ENCODE data around the gene KCNK16. TPM values are rescaled to one million over a fixed set of nuclear protein-coding genes. Genes with fewer than 3 reads are reported as not detected.

KCNK16 gene
- total and polyA plus RNA-seq, 2 of the 8 experiments (the other 6 are each of a cell fraction or from before 2014, with no cell fraction given): not detected

DNA sequence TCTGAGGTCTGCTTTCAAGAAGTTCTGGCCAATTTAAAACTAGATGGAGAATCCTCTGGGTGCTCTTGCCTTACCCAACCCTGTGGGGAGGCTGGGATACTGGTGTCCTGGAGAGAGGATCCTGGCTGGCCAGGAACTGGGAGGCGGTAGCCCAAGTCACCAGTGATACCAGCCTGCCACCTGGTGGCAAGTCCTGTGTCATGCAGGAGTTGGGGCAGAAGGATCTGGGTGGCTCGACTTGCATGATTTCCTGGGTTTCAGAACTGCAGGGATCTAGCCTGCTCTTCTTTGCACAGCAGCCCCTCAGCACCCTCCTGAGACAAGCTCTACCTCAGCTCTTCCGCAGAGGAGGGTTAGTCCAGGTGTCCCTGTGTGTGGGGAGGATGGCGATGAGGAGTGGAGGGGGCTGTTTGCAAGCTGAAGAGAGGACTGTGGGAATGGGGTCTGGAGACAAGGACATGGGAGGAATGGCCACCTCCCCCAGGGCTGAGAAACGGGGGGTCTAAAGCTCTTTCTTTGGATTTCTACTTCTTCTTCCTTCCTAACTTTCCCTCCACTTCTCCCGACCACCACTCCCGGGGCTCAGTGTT is 12.5 kb downstream of the KCNK16 start:
- no peak overlapping the region for H3K56ac ChIP-seq (replicated peaks; ENCODE audit: insufficient read length, low read depth, low read length)
- no peak overlapping the region for H3K4me3 ChIP-seq (ENCODE audit: extremely low read depth in 1 of 4, insufficient read depth in 2 of 4, low read depth in 3 of 4, low read length in 4 of 4)
- H3K23ac ChIP-seq (ENCODE audit: insufficient read length): no peak overlapping the region
- no peak overlapping the region for H3K27ac ChIP-seq (ENCODE audit: low read depth, low read length)
- no peaks in the 10 kb centered on the region for H3K36me3 ChIP-seq (ENCODE audit: control insufficient read depth in 2 of 4, insufficient read depth in 4 of 4, low read length in 3 of 4)
- H3K14ac ChIP-seq (ENCODE audit: insufficient read length): no peak overlapping the region
- no peaks in the 10 kb centered on the region for H3K9me3 ChIP-seq (ENCODE audit: insufficient read depth in 2 of 2, low read depth in 1 of 2, low read length in 1 of 2)
- H2BK120ac ChIP-seq (replicated peaks; ENCODE audit: low read depth, low read length): no peak overlapping the region
- H3K4me1 ChIP-seq (replicated peaks in 1 of 4; ENCODE audit: control insufficient read depth in 3 of 4, insufficient read depth in 4 of 4, low read length in 3 of 4): peaks cover 0 to 5% (median 3%) of the 10 kb centered on the region in 4 experiments; a peak in 4 of 7 replicates
- H4K8ac ChIP-seq (ENCODE audit: extremely low read depth, insufficient read depth, low read length): no peak overlapping the region
- H2AK5ac ChIP-seq (ENCODE audit: low read depth, low read length): no peak overlapping the region
- H3K9ac ChIP-seq (replicated peaks in 1 of 4; ENCODE audit: extremely low read depth in 1 of 4, low read depth in 3 of 4, low read length in 3 of 4): no peak overlapping the region
- FAIRE-seq (peak; percentile 95), DNase-seq (ENCODE audit: low read depth in 1 of 2, low spot score in 2 of 2) (peak; percentile 53 to 92)
- H4K5ac ChIP-seq (ENCODE audit: insufficient read length, low read depth, low read length): no peak overlapping the region
- H2BK20ac ChIP-seq (ENCODE audit: low read length): no peak overlapping the region
- H2BK5ac ChIP-seq (ENCODE audit: low read depth, low read length): no peak overlapping the region
- H2BK15ac ChIP-seq (ENCODE audit: low read length): 0 out of 2 replicates have a peak overlapping the region, but pooled peaks have one; percentile 19
- H3K23me2 ChIP-seq (ENCODE audit: low read depth, low read length): peaks cover 12% of the 10 kb centered on the region; the same call in 1 of the 2 replicates
- no peak overlapping the region for H4K91ac ChIP-seq (replicated peaks; ENCODE audit: insufficient read length, low read length)
- CTCF ChIA-PET (ENCODE audit: partially characterized antibody): interaction anchor here (0.6 to 47.4 kb wide), 51 partner anchors 9 to 1057 kb away, joined by 3 to 1738 read pairs (median 4); partner anchors contain the start of genes KCNK16, KCNK5 and SAYSD1
- no peaks in the 10 kb centered on the region for H3K79me1 ChIP-seq (ENCODE audit: low read depth, low read length)
- H3K79me2 ChIP-seq (ENCODE audit: control insufficient read depth in 1 of 2, insufficient read depth in 2 of 2, low read length in 2 of 2): no peaks in the 10 kb centered on the region
- H3K18ac ChIP-seq (ENCODE audit: extremely low read depth, low read length): no peak overlapping the region; the same call in 1 of the 2 replicates
- H2BK12ac ChIP-seq (ENCODE audit: low read depth, low read length): no peak overlapping the region
- H3K4me2 ChIP-seq (ENCODE audit: insufficient read depth in 1 of 2, low read depth in 2 of 2, low read length in 2 of 2): no peak overlapping the region
- no peak overlapping the region for H3K4ac ChIP-seq (replicated peaks; ENCODE audit: insufficient read length, low read depth, low read length)
- POLR2A ChIA-PET (ENCODE audit: partially characterized antibody): interaction anchor here (2.4 kb wide), 1 partner anchor 144 kb away, joined by 5 read pairs; no protein-coding TSS in a partner anchor
- no peak overlapping the region for H2AFZ ChIP-seq (ENCODE audit: low read length)
- WGBS, 2 experiments (ENCODE audit: extremely low coverage in 1 of 2, insufficient coverage in 1 of 2, insufficient read length in 1 of 2, insufficient replicate concordance in 2 of 2, low coverage in 1 of 2, low lambda C conversion rate in 2 of 2, missing lambda C conversion rate in 1 of 2): 41% methylated on average over 7 of the region's 7 CpGs; no CpG with 5 or more reads in 1 of the 2 experiments
- peaks cover 0 to 2% of the 10 kb centered on the region in 2 experiments for H4K20me1 ChIP-seq (replicated peaks in 1 of 2; ENCODE audit: control insufficient read depth in 1 of 2, insufficient read depth in 2 of 2, low read length in 2 of 2)
- peaks cover 21 to 43% (median 38%) of the 10 kb centered on the region in 4 experiments for H3K27me3 ChIP-seq (replicated peaks in 1 of 4; ENCODE audit: control insufficient read depth in 3 of 4, extremely low read depth in 1 of 4, insufficient read depth in 3 of 4, low read length in 3 of 4)
- TF ChIP-seq, protein P1, sequence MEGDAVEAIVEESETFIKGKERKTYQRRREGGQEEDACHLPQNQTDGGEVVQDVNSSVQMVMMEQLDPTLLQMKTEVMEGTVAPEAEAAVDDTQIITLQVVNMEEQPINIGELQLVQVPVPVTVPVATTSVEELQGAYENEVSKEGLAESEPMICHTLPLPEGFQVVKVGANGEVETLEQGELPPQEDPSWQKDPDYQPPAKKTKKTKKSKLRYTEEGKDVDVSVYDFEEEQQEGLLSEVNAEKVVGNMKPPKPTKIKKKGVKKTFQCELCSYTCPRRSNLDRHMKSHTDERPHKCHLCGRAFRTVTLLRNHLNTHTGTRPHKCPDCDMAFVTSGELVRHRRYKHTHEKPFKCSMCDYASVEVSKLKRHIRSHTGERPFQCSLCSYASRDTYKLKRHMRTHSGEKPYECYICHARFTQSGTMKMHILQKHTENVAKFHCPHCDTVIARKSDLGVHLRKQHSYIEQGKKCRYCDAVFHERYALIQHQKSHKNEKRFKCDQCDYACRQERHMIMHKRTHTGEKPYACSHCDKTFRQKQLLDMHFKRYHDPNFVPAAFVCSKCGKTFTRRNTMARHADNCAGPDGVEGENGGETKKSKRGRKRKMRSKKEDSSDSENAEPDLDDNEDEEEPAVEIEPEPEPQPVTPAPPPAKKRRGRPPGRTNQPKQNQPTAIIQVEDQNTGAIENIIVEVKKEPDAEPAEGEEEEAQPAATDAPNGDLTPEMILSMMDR (IDR thresholded peaks at IDR 0.05; ENCODE audit: control extremely low read depth in 1 of 3, insufficient read depth in 1 of 3, low read depth in 1 of 3, low read length in 3 of 3): peak in 2 of 3 experiments; percentile 97 to 99; a peak in 3 of 4 replicates
- no peak for TF ChIP-seq SP1 (IDR thresholded peaks at IDR 0.05; ENCODE audit: low read depth, low read length)
- TF ChIP-seq RAD21 (IDR thresholded peaks at IDR 0.05 in 1 of 2, conservative IDR thresholded peaks at IDR 0.05 in 1 of 2; ENCODE audit: low read depth in 2 of 2, low read length in 2 of 2): peak; percentile 99 to 100
- no peak for TF ChIP-seq CBX8 (IDR thresholded peaks at IDR 0.05; ENCODE audit: borderline replicate concordance, low read depth, low read length)
- TF ChIP-seq EZH2 (IDR thresholded peaks at IDR 0.05; ENCODE audit: low read depth, low read length, severe bottlenecking): peak; percentile 30
- TF ChIP-seq SIRT6 (IDR thresholded peaks at IDR 0.05; ENCODE audit: low read length): no peak
- no peak for TF ChIP-seq TBP (IDR thresholded peaks at IDR 0.05; ENCODE audit: low read depth, low read length)
- no peak for TF ChIP-seq HDAC6 (IDR thresholded peaks at IDR 0.05; ENCODE audit: low read depth, low read length)
- TF ChIP-seq RBBP5 (IDR thresholded peaks at IDR 0.05; ENCODE audit: borderline replicate concordance, low read depth, low read length): no peak
